Pancreas (tissue), 10 donors: ENCODE data around the gene FAM53A. TPM values are rescaled to one million over a fixed set of nuclear protein-coding genes. Genes with fewer than 3 reads are reported as not detected.

Experiments
- ATAC-seq, 4 donors: fragments of 200-7000 bp; cut with Tn5 transposase; one replicate each; pipeline versions ENCODE4 v1.8.0 to v1.9.1; 2020; ENCODE audit warnings: mild to moderate bottlenecking in 4 of 4, moderate library complexity in 4 of 4
- DNase-seq, 6 donors: peaks; one replicate each; pipeline ENCODE4 v3.0.0-alpha.2; 2020
- FAIRE-seq: peaks from 2 replicates; lab custom pipeline; 2012; peaks lifted over from hg19 to GRCh38; lab: Jason Lieb, UNC
- H3K27ac ChIP-seq, 4 donors: fragments of 200-600 bp; sonication (generic); 1 replicate in 3 of 4; 2 replicates in 1 of 4; pipeline versions ENCODE4 v1.5.0 to v1.8.0; 2020
- H3K27me3 ChIP-seq, 4 donors: fragments of 200-600 bp; one replicate each; pipeline ENCODE4 v1.8.0; 2021
- H3K36me3 ChIP-seq, 3 donors: fragments of 200-600 bp; sonication (generic) in 1 of 3; one replicate each; pipeline versions ENCODE4 v1.5.0 to v1.8.0; 2020 to 2021
- H3K4me1 ChIP-seq, 3 donors: fragments of 200-600 bp; one replicate each; pipeline ENCODE4 v1.8.0; 2021
- H3K4me3 ChIP-seq, 4 donors: fragments of 200-600 bp; sonication (generic) in 2 of 4; one replicate each; pipeline versions ENCODE4 v1.5.0 to v1.8.0; 2020 to 2021
- H3K9me3 ChIP-seq, 4 donors: fragments of 200-600 bp; one replicate each; pipeline ENCODE4 v1.8.0; 2021
- CTCF ChIP-seq, 4 donors: fragments of 200-600 bp; sonication (generic) in 3 of 4; IDR thresholded peaks; one replicate each; pipeline versions ENCODE4 v1.5.0 to v1.8.0; 2021; ENCODE audit warnings: antibody characterized with exemption in 4 of 4
- WGBS, 2 donors: extraction: QIAGEN DNeasy Blood & Tissue Kit; methylation state at CpG; one replicate each; pipeline ENCODE4 v1.1.7; 2013; 5-methylcytosine and 5-hydroxymethylcytosine counted together
- intact Hi-C, 3 donors: fragments of 100-400 bp; cut with DNase I; formaldehyde crosslinking; loops; one replicate each; pipeline versions ENCODE4 v1.11.1 to v1.14.2; 2022
- polyA plus RNA-seq, 2 donors: library from polyadenylated mRNA; stranded (reverse); fragments of 200-250 nt; gene quantifications; one replicate each; pipeline ENCODE4 v1.2.3, GENCODE V29; 2013
- total RNA-seq, 6 donors: library from RNA; stranded (reverse); fragmentation: NEBNext Ultra II Directional in 4 of 6; extraction: Animal tissue kit (Norgen Biotek cat#: 25700) in 4 of 6; gene quantifications; one replicate each; pipeline versions ENCODE4 v1.2.1 to v1.2.4, GENCODE V29; 2021 to 2023
- donor health status: healthy with polysubstance abuse.
- donor health status: DM: no; HTN: no; CAD: no; lungs with moderate emphysema.
- donor health status: DM: no; HTN: no; CAD: no.
- donor health status: control.
- donor health status: control.
- donor health status: Bipolar disorder and iron deficiency.
- donor health status: DM: yes; HTN: yes; CAD: no.
- donor health status: DM: no; HTN: no; CAD: no.
- donor health status: DM: no; HTN: no; CAD: no.
- donor health status: DM: yes; HTN: yes; CAD: no.

Gene FAM53A
- total and polyA plus RNA-seq, 8 donors = 0.60 to 2.7 (median 1.3) TPM

- H3K36me3 ChIP-seq = no peaks in the 10 kb centered on the region
- no peak overlapping the region for H3K27ac ChIP-seq
- no peak for FAIRE-seq
- 83 to 89% methylated on average over 42 of the region's 42 CpGs for WGBS, 2 donors
- H3K4me3 ChIP-seq = no peak overlapping the region
- H3K9me3 ChIP-seq = no peaks in the 10 kb centered on the region
- H3K27me3 ChIP-seq = no peaks in the 10 kb centered on the region
- no peak for ATAC-seq
- intact Hi-C loops = no loop called here
- DNase-seq = peak in 2 of 6 donors; percentile 43 to 46
- no peaks in the 10 kb centered on the region for H3K4me1 ChIP-seq
- no peak for TF ChIP-seq CTCF (IDR thresholded peaks at IDR 0.05)
Observed at GRCh38 chr4:1598206-1599025, 85.7 kb downstream of the FAM53A start.

- Histone ChIP-seq H3K27me3 (no peaks in the 10 kb centered on the region), H3K36me3 (no peaks in the 10 kb centered on the region), H3K27ac (no peak overlapping the region), H3K4me1 (no peaks in the 10 kb centered on the region), H3K9me3 (no peaks in the 10 kb centered on the region), H3K4me3 (no peak overlapping the region)
- 81 to 86% methylated on average over 25 to 26 of the region's 26 CpGs for WGBS, 2 donors
- no peak for TF ChIP-seq CTCF (IDR thresholded peaks at IDR 0.05)
- intact Hi-C loops = no loop called here
- ATAC-seq (no peak), DNase-seq (peak in 3 of 6 donors; percentile 11 to 41 (median 37)), FAIRE-seq (no peak)
Observed at GRCh38 chr4:1597021-1597931, 86.8 kb downstream of the FAM53A start.

GRCh38 chr4:1596393-1596792 lies 87.7 kb downstream of the FAM53A start:
- H3K4me3 ChIP-seq = no peak overlapping the region
- 85 to 88% methylated on average over 16 of the region's 16 CpGs for WGBS, 2 donors

GRCh38 chr4:1595789-1596325 lies 88.3 kb downstream of the FAM53A start:
- no peak for TF ChIP-seq CTCF (IDR thresholded peaks at IDR 0.05)
- ATAC-seq = no peak
- Histone ChIP-seq H3K4me1 (no peaks in the 10 kb centered on the region), H3K36me3 (no peaks in the 10 kb centered on the region), H3K27me3 (no peaks in the 10 kb centered on the region), H3K9me3 (no peaks in the 10 kb centered on the region), H3K4me3 (no peak overlapping the region), H3K27ac (no peak overlapping the region)
- WGBS, 2 donors = 88 to 91% methylated on average over 10 of the region's 10 CpGs
- DNase-seq = peak in 2 of 6 donors; percentile 21 to 46
- no peak for FAIRE-seq
- intact Hi-C loops = no loop called here

More at GRCh38 chr4:1596393-1596792, 87.7 kb downstream of the FAM53A start:
- Histone ChIP-seq H3K27ac (no peak overlapping the region), H3K27me3 (no peaks in the 10 kb centered on the region), H3K36me3 (no peaks in the 10 kb centered on the region), H3K9me3 (no peaks in the 10 kb centered on the region), H3K4me1 (no peaks in the 10 kb centered on the region)
- DNase-seq (peak in 3 of 6 donors; percentile 9 to 21 (median 13)), ATAC-seq (no peak), FAIRE-seq (no peak)
- TF ChIP-seq CTCF (IDR thresholded peaks at IDR 0.05) = no peak
- intact Hi-C loops = no loop called here
